Measurements from ENCODE around the gene TWSG1.

The TWSG1 gene

GRCh38 chr18:9379118-9379517, 44.5 kb downstream of the TWSG1 start:
- H3K4me3 ChIP-seq (ENCODE audit: low read depth, low read length) = no peak overlapping the region
- no peak for TF ChIP-seq CTCF (conservative IDR thresholded peaks at IDR 0.05; ENCODE audit: low read depth, low read length)
- no peak for DNase-seq (ENCODE audit: low read depth)

DNA sequence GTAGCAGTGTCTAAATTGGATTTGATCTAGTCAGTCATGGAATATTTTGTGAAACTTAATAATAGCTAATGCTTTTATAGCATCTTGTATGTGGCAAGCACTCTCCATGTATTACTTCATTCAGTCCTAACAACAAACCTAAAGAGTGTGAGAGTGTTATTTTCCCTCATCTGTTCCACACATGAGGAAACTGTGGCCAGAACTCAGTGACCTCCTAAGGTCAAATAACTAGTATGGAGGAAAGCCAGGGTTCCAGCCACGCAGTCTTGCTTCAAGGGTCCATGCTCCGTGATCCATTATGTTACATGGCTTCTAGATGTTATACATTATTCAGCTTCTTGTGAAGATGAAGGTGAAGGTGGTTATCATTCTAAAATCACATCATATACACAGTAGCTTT, 45.5 kb downstream of the TWSG1 start:
- no peak overlapping the region for H3K4me3 ChIP-seq (ENCODE audit: low read depth, low read length)
- DNase-seq (ENCODE audit: low read depth) = peak; percentile 73
- no peak for TF ChIP-seq CTCF (conservative IDR thresholded peaks at IDR 0.05; ENCODE audit: low read depth, low read length)

- TF ChIP-seq CTCF (conservative IDR thresholded peaks at IDR 0.05; ENCODE audit: low read depth, low read length) = no peak
- peak; percentile 74 for DNase-seq (ENCODE audit: low read depth)
Measured at GRCh38 chr18:9380621-9381395, 46.2 kb downstream of the TWSG1 start.

DNA sequence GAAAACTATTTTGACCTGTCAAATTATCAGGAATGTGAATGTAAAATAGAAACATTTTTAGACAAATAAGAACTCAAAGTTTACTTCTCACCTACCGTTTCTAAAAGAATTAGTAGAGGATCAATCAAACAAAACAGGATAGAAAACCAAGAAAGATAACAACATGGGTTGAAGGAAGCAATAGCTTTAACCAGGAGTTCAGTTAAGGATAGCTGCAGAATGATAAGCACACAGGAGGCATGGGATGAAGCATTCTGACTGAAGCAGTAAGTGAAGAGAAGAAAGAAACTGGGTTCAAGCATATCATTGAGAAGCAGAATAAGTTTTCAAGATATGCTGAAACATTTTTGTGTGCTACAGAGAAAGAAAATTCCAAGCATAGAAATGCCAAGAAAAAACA, 52.3 kb downstream of the TWSG1 start:
- no peak for TF ChIP-seq CTCF (conservative IDR thresholded peaks at IDR 0.05; ENCODE audit: low read depth, low read length)
- DNase-seq (ENCODE audit: low read depth) = no peak
- H3K4me3 ChIP-seq (ENCODE audit: low read depth, low read length) = no peak overlapping the region

More at GRCh38 chr18:9380621-9381395, 46.2 kb downstream of the TWSG1 start:
- H3K4me3 ChIP-seq (ENCODE audit: low read depth, low read length) = no peak overlapping the region

DNA sequence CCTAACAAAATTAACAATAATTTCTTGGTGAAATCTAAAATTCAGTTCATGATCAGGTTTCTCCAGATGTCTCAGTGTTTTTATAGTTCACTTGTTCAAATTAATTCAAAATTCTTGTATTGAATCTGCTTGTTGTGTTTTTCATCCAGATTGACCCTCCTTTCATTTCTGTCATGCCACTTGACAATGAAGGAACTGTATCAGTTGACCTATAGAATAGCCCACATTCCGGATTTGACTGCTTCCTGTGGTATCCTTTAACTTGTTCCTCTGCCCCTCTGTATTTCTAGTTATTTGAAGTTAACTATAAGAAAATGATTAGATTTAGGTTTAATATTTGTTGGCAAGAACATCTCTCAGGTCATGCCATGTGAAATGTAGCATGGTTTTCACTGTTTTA, 53.3 kb downstream of the TWSG1 start:
- no peak for DNase-seq (ENCODE audit: low read depth)
- TF ChIP-seq CTCF (conservative IDR thresholded peaks at IDR 0.05; ENCODE audit: low read depth, low read length) = no peak
- H3K4me3 ChIP-seq (ENCODE audit: low read depth, low read length) = no peak overlapping the region

DNA sequence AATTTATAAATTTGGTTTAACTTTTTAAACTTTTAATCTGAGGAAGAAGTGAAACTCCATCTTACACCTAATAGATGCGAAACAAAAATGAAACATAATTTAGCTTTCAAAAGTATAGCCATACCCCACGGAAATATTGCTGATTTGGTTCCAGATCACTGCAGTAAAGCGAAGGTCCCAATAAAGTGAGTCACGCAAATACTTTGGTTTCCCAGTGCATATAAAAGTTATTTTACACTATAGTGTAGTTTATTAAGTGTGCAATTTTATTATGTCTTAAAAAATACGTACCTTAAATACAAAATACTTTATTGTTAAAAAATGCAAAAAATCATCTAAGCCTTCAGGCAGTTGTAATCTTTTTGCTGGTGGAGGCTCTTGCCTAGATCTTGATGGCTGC, 55.1 kb downstream of the TWSG1 start:
- no peak overlapping the region for H3K4me3 ChIP-seq (ENCODE audit: low read depth, low read length)
- DNase-seq (ENCODE audit: low read depth) = no peak
- TF ChIP-seq CTCF (conservative IDR thresholded peaks at IDR 0.05; ENCODE audit: low read depth, low read length) = no peak

DNA sequence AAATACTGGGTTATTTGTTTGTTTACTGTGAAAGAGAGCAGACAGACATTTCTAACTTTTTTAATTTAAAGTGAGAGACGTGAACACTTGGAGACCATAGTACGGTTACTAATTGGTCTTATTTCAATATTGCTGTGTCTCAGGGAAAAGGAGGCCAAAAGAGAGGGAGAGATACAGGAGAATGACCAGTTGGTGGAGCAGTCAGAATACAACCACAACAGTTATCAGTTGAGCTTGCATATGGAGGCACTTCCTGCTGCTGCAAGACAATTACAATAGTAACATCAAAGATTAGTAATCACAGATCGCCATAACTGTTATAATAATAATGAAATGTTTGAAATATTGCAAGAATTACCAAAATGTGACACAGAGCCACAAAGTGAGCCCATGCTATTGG, 58.2 kb downstream of the TWSG1 start:
- peak; percentile 51 for DNase-seq (ENCODE audit: low read depth)
- H3K4me3 ChIP-seq (ENCODE audit: low read depth, low read length) = no peak overlapping the region
- TF ChIP-seq CTCF (conservative IDR thresholded peaks at IDR 0.05; ENCODE audit: low read depth, low read length) = peak; percentile 38
